ENCODE data around the gene NTRK1. TPM values are rescaled to one million over a fixed set of nuclear protein-coding genes. Genes with fewer than 3 reads are reported as not detected.
A peak's percentile ranks its signal among the peaks of the same experiment; 100 is the strongest.

The NTRK1 gene
- total and polyA plus RNA-seq, 2 donors (not counting 1 experiment from before 2014, with no cell fraction given), result not detected

DNA sequence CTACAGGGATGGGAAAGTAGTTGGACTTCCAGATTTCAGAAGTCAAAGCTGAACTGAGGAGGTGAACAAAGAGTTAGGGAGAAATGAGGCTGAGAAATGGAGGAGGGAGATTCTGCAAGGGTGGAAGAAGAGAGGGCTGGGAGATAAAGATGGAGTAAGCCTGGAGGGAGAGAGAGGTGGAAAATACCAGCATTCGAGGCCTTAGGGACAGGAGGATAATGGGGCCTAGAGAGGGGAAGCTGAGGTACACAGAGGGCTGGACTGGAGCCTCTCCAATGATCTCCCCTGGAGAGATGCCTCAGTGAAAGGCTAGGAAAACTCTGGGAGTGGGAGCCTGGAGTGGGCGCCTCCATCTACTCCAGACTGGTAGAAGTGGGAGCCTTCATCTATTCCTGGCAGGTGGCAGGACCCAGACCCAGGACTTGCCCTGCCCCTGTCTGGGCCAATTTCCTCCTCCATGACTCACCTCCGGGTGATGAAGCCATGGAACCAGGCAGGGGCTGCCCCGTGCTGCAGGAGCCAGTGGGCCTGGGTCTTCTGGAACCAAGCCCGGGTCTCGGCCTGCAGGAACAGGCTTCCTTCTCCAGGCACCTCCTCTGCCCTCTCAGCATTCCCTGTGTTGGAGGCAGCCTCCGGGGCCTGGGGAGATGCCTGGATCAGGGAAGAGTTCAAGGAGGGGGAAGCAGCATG, 45.9 kb upstream of the NTRK1 start:
- Mint-ChIP-seq H3K4me3 (peak overlapping the region; percentile 91), H3K27ac (peak overlapping the region; percentile 11), H3K9me3 (ENCODE audit: insufficient read depth) (no peaks in the 10 kb centered on the region), H3K4me1 (peaks cover 34% of the 10 kb centered on the region), H3K27me3 (no peaks in the 10 kb centered on the region)
- DNase-seq (no peak), ATAC-seq (ENCODE audit: low read depth) (no peak)
- Histone ChIP-seq H3K9ac (ENCODE audit: low read length) (peak overlapping the region; percentile 64), H3K4me2 (replicated peaks; ENCODE audit: low read depth, low read length, poor library complexity, severe bottlenecking) (peak overlapping the region; percentile 96), H2AFZ (ENCODE audit: insufficient read depth, low read depth, low read length, poor library complexity, severe bottlenecking) (peak overlapping the region; percentile 89), H3K36me3 (replicated peaks in 1 of 2; ENCODE audit: control extremely low read depth in 1 of 2, control insufficient read depth in 1 of 2, extremely low read depth in 1 of 2, insufficient read depth in 2 of 2, low read length in 1 of 2) (no peaks in the 10 kb centered on the region), H3K79me2 (ENCODE audit: control insufficient read depth, insufficient read depth, low read length) (no peaks in the 10 kb centered on the region), H3K27ac (ENCODE audit: low read length in 2 of 2) (no peak overlapping the region), H3K4me3 (ENCODE audit: control extremely low read depth in 1 of 5, extremely low read depth in 1 of 5, insufficient read depth in 1 of 5, low read depth in 2 of 5, low read length in 4 of 5) (no peak overlapping the region), H3K27me3 (replicated peaks in 1 of 4; ENCODE audit: control extremely low read depth in 1 of 4, control insufficient read depth in 3 of 4, insufficient read depth in 4 of 4, low read length in 3 of 4) (peaks cover 0 to 12% (median 0%) of the 10 kb centered on the region in 4 experiments), H3K4me1 (ENCODE audit: control insufficient read depth in 2 of 2, insufficient read depth in 2 of 2, low read length in 2 of 2) (peaks cover 26 to 32% of the 10 kb centered on the region in 2 donors), H3K9me3 (ENCODE audit: control extremely low read depth in 1 of 3, control insufficient read depth in 2 of 3, insufficient read depth in 1 of 3, low read length in 2 of 3) (peaks cover 0 to 3% (median 0%) of the 10 kb centered on the region in 3 donors), H4K20me1 (ENCODE audit: control insufficient read depth, insufficient read depth, low read length, poor library complexity, severe bottlenecking) (no peaks in the 10 kb centered on the region)
- CTCF ChIA-PET, result interaction anchor here (0.8 to 2.0 kb wide), 3 partner anchors 15 to 75 kb away, joined by 3 to 11 read pairs (median 4); partner anchors contain the start of gene NTRK1
- POLR2A ChIA-PET, result no interaction called here
- WGBS (ENCODE audit: insufficient coverage), result 92% methylated on average over 6 of the region's 7 CpGs
- no peak for TF ChIP-seq EZH2 (IDR thresholded peaks at IDR 0.05; ENCODE audit: borderline replicate concordance, insufficient read depth, low read depth, low read length, poor library complexity, severe bottlenecking)
- TF ChIP-seq, protein P1, sequence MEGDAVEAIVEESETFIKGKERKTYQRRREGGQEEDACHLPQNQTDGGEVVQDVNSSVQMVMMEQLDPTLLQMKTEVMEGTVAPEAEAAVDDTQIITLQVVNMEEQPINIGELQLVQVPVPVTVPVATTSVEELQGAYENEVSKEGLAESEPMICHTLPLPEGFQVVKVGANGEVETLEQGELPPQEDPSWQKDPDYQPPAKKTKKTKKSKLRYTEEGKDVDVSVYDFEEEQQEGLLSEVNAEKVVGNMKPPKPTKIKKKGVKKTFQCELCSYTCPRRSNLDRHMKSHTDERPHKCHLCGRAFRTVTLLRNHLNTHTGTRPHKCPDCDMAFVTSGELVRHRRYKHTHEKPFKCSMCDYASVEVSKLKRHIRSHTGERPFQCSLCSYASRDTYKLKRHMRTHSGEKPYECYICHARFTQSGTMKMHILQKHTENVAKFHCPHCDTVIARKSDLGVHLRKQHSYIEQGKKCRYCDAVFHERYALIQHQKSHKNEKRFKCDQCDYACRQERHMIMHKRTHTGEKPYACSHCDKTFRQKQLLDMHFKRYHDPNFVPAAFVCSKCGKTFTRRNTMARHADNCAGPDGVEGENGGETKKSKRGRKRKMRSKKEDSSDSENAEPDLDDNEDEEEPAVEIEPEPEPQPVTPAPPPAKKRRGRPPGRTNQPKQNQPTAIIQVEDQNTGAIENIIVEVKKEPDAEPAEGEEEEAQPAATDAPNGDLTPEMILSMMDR (IDR thresholded peaks at IDR 0.05), result no peak
- intact Hi-C loops (cut with micrococcal nuclease), result no loop called here

DNA sequence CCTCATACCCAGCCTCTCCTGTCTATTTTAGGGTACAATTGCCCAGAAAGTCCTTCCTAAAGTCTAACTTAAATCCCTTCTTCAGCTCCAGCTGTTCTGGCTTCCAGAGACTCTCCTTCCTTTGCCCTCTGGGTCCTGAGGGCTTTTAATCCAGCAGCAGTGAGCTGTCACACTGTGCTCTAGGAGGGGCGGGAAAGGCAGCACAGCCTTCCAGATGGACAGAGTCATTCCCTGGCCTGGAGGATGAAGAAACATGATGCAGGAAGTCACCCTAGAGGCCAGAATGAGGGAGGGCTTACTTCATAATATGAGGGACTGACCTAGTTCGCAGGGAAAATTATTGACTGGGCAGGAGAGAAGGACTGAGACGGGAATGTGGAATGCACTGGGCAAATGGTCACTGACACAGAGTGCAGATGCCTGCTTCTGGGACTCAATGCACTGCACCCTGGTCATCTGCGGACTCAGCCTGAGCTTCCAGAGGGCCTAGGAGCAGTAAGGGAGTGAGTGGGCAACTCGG, 45.3 kb upstream of the NTRK1 start:
- POLR2A ChIA-PET, result no interaction called here
- Histone ChIP-seq H3K4me1 (ENCODE audit: control insufficient read depth in 2 of 2, insufficient read depth in 2 of 2, low read length in 2 of 2) (peaks cover 26 to 32% of the 10 kb centered on the region in 2 donors), H3K36me3 (replicated peaks in 1 of 2; ENCODE audit: control extremely low read depth in 1 of 2, control insufficient read depth in 1 of 2, extremely low read depth in 1 of 2, insufficient read depth in 2 of 2, low read length in 1 of 2) (no peaks in the 10 kb centered on the region), H3K79me2 (ENCODE audit: control insufficient read depth, insufficient read depth, low read length) (no peaks in the 10 kb centered on the region), H3K9me3 (ENCODE audit: control extremely low read depth in 1 of 3, control insufficient read depth in 2 of 3, insufficient read depth in 1 of 3, low read length in 2 of 3) (peaks cover 0 to 3% (median 0%) of the 10 kb centered on the region in 3 donors), H3K27me3 (replicated peaks in 1 of 4; ENCODE audit: control extremely low read depth in 1 of 4, control insufficient read depth in 3 of 4, insufficient read depth in 4 of 4, low read length in 3 of 4) (peaks cover 0 to 12% (median 0%) of the 10 kb centered on the region in 4 experiments), H2AFZ (ENCODE audit: insufficient read depth, low read depth, low read length, poor library complexity, severe bottlenecking) (no peak overlapping the region), H3K27ac (ENCODE audit: low read length in 2 of 2) (no peak overlapping the region), H4K20me1 (ENCODE audit: control insufficient read depth, insufficient read depth, low read length, poor library complexity, severe bottlenecking) (no peaks in the 10 kb centered on the region), H3K9ac (ENCODE audit: low read length) (no peak overlapping the region), H3K4me2 (replicated peaks; ENCODE audit: low read depth, low read length, poor library complexity, severe bottlenecking) (no peak overlapping the region), H3K4me3 (ENCODE audit: control extremely low read depth in 1 of 5, extremely low read depth in 1 of 5, insufficient read depth in 1 of 5, low read depth in 2 of 5, low read length in 4 of 5) (no peak overlapping the region)
- peaks cover 34% of the 10 kb centered on the region for H3K4me1 Mint-ChIP-seq
- DNase-seq (no peak), ATAC-seq (ENCODE audit: low read depth) (no peak)
- no peak for TF ChIP-seq EZH2 (IDR thresholded peaks at IDR 0.05; ENCODE audit: borderline replicate concordance, insufficient read depth, low read depth, low read length, poor library complexity, severe bottlenecking)
- TF ChIP-seq, protein P1 (IDR thresholded peaks at IDR 0.05), result no peak
- CTCF ChIA-PET, result no interaction called here
- WGBS (ENCODE audit: insufficient coverage), result 94% methylated on average over 3 of the region's 5 CpGs
- H3K4me3 Mint-ChIP-seq, result peak overlapping the region; percentile 37
- H3K9me3 Mint-ChIP-seq (ENCODE audit: insufficient read depth), result no peaks in the 10 kb centered on the region
- no peak overlapping the region for H3K27ac Mint-ChIP-seq
- H3K27me3 Mint-ChIP-seq, result no peaks in the 10 kb centered on the region
- intact Hi-C loops (cut with micrococcal nuclease), result no loop called here

Measured in B cell (primary cell).